ENCODE data around the gene CRYBG3.
A peak's percentile ranks its signal among the peaks of the same experiment; 100 is the strongest.
"Not testable (repeated sequence)": the region's sequence is repeated elsewhere in the genome, so short reads cannot be mapped to it uniquely, and the experiment has no call there.

The CRYBG3 gene

GRCh38 chr3:97821774-97822358, at the start of gene CRYBG3:
CRYBG3 (plus strand) TSS chr3:97822011; CDS start chr3:97822207, 196 bp downstream.
- no peak for DNase-seq (ENCODE audit: low read depth)

- DNase-seq (ENCODE audit: low read depth) = no peak
Observed at GRCh38 chr3:97772926-97773325, 48.9 kb upstream of the CRYBG3 start.

- DNase-seq (ENCODE audit: low read depth) = no peak
Observed at GRCh38 chr3:97778152-97778551, 43.7 kb upstream of the CRYBG3 start.

GRCh38 chr3:97793420-97794019, 28.3 kb upstream of the CRYBG3 start:
- peak; percentile 23 for DNase-seq (ENCODE audit: low read depth)

- no peak for DNase-seq (ENCODE audit: low read depth)
Observed at GRCh38 chr3:97795951-97796350, 25.9 kb upstream of the CRYBG3 start.

GRCh38 chr3:97804471-97804870, 17.3 kb upstream of the CRYBG3 start:
- DNase-seq (ENCODE audit: low read depth) = no peak

- DNase-seq (ENCODE audit: low read depth) = no peak
Observed at GRCh38 chr3:97810779-97811390, 10.9 kb upstream of the CRYBG3 start.

- DNase-seq (ENCODE audit: low read depth) = no peak
Observed at GRCh38 chr3:97815149-97815917, 6.5 kb upstream of the CRYBG3 start.

GRCh38 chr3:97816811-97817210, 5.0 kb upstream of the CRYBG3 start:
- no peak for DNase-seq (ENCODE audit: low read depth)

- DNase-seq (ENCODE audit: low read depth) = no peak
Observed at GRCh38 chr3:97817965-97818364, 3.8 kb upstream of the CRYBG3 start.

- DNase-seq (ENCODE audit: low read depth) = no peak
Observed at GRCh38 chr3:97820780-97821179, 1.0 kb upstream of the CRYBG3 start.

GRCh38 chr3:97821287-97821773, 481 bp upstream of the CRYBG3 start:
- no peak for DNase-seq (ENCODE audit: low read depth)

GRCh38 chr3:97822359-97822775, 556 bp downstream of the CRYBG3 start:
- no peak for DNase-seq (ENCODE audit: low read depth)

- DNase-seq (ENCODE audit: low read depth) = no peak
Observed at GRCh38 chr3:97823046-97824004, 1.5 kb downstream of the CRYBG3 start.

GRCh38 chr3:97825101-97825500, 3.3 kb downstream of the CRYBG3 start:
- no peak for DNase-seq (ENCODE audit: low read depth)

- no peak for DNase-seq (ENCODE audit: low read depth)
Observed at GRCh38 chr3:97827741-97828471, 6.1 kb downstream of the CRYBG3 start.

- DNase-seq (ENCODE audit: low read depth) = no peak
Observed at GRCh38 chr3:97829198-97829597, 7.4 kb downstream of the CRYBG3 start.

- DNase-seq (ENCODE audit: low read depth) = no peak
Observed at GRCh38 chr3:97830638-97831037, 8.8 kb downstream of the CRYBG3 start.

GRCh38 chr3:97831140-97831539, 9.3 kb downstream of the CRYBG3 start:
- DNase-seq (ENCODE audit: low read depth) = no peak

- not testable (repeated sequence) for DNase-seq (ENCODE audit: low read depth)
Observed at GRCh38 chr3:97833184-97833583, 11.4 kb downstream of the CRYBG3 start.

GRCh38 chr3:97835761-97836160, 13.9 kb downstream of the CRYBG3 start:
- peak; percentile 45 for DNase-seq (ENCODE audit: low read depth)
